Measurements from ENCODE around the gene CFAP54.

The CFAP54 gene

DNA sequence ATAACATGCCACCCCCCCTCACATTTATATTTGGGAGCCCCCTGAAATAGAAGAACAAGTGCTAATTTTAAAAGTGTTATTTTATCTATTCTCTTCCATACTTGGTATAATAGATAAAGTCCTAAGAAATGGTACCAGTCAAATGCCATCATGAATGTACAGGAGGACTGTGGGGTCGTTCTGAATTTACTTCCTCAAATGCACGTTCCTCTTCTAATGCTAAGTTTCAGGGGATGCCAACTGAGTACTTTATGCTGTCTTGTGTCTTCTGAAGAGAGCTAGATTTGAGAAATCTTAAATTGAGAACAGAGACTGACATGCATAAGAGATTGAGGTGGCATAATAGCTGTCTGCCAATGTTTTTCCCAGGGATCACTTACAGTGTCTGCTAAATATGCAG, 59.0 kb downstream of the CFAP54 start:
- no peak overlapping the region for H3K4me3 ChIP-seq (ENCODE audit: low read depth, low read length)
- TF ChIP-seq, protein P1, sequence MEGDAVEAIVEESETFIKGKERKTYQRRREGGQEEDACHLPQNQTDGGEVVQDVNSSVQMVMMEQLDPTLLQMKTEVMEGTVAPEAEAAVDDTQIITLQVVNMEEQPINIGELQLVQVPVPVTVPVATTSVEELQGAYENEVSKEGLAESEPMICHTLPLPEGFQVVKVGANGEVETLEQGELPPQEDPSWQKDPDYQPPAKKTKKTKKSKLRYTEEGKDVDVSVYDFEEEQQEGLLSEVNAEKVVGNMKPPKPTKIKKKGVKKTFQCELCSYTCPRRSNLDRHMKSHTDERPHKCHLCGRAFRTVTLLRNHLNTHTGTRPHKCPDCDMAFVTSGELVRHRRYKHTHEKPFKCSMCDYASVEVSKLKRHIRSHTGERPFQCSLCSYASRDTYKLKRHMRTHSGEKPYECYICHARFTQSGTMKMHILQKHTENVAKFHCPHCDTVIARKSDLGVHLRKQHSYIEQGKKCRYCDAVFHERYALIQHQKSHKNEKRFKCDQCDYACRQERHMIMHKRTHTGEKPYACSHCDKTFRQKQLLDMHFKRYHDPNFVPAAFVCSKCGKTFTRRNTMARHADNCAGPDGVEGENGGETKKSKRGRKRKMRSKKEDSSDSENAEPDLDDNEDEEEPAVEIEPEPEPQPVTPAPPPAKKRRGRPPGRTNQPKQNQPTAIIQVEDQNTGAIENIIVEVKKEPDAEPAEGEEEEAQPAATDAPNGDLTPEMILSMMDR (IDR thresholded peaks at IDR 0.05; ENCODE audit: low read depth, low read length), result no peak

DNA sequence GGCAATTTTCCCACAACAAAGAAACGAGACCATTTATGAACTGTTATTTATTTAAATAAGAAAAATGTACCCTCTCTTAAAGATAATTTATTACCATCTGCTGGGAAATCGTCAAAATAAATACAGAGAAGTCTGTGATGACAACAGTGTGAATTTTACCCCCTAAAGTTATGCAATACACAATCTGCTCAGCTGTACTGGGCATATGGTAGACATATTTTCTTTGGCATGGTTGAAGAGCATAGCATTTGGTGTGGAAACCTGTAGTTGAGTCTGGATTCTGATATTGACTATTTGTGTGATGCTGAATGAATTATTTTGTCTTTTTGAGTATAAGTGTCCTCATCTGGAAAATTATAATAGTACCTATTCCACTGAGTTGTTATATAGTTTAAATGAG, 60.0 kb downstream of the CFAP54 start:
- TF ChIP-seq, protein P1 (IDR thresholded peaks at IDR 0.05; ENCODE audit: low read depth, low read length), result no peak
- no peak overlapping the region for H3K4me3 ChIP-seq (ENCODE audit: low read depth, low read length)

DNA sequence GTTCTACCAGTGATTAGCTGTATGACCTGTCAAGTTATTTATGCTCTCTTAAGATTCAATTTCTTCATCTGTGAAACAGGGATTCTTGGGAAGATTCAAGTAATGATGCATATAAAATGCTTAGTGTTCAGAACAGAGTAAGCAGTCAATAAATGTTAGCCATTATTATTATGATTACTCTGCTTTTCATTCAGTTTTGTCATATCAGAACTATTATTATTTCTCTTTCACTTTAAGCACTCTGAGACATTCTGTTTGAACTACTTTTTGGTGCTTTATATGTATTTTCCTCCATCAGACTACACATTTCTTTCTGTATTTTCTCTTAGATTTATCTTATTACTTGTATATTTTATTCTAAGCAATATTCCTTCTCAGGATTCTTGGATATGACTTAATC, 81.2 kb downstream of the CFAP54 start:
- H3K4me3 ChIP-seq (ENCODE audit: low read depth, low read length), result no peak overlapping the region

DNA sequence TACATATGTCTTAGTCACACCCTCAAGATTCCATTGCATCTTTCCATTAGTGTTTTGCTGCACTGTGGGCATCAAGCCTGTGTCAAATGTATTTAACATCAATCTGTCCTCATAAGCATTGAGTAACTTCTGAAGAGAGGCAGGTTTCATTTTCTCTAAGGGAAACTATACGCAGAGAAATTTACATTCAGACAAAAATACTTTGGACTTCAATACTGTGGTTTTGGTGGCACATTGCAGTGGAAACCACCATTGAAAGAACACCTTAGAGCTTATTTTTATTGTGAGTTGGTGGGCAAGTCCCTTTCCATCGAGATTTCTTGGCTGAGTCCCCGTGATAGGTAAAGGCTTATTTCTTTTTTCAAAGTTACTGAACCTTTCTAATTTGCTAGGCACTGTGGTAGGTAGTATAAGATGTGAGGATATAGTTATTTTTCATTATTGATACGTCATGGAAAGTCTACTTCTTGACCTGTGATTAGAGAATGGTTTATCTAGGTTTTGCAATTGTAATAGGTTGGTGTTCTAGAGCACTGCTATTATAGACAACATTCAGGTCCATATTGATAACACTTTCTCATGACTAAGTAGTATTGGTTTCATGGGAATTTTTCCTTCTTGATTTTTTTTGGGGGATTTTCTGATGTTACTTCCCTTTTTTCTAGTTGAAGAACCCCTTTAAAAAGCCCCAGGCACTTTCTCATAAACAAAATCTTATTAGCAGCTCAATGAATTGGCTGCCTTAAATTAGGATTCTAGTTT, 81.9 kb downstream of the CFAP54 start:
- no peak overlapping the region for H3K4me3 ChIP-seq (ENCODE audit: low read depth, low read length)
- TF ChIP-seq, protein P1 (IDR thresholded peaks at IDR 0.05; ENCODE audit: low read depth, low read length), result no peak

More for the DNA sequence above, 81.2 kb downstream of the CFAP54 start:
- TF ChIP-seq, protein P1 (IDR thresholded peaks at IDR 0.05; ENCODE audit: low read depth, low read length), result no peak

DNA sequence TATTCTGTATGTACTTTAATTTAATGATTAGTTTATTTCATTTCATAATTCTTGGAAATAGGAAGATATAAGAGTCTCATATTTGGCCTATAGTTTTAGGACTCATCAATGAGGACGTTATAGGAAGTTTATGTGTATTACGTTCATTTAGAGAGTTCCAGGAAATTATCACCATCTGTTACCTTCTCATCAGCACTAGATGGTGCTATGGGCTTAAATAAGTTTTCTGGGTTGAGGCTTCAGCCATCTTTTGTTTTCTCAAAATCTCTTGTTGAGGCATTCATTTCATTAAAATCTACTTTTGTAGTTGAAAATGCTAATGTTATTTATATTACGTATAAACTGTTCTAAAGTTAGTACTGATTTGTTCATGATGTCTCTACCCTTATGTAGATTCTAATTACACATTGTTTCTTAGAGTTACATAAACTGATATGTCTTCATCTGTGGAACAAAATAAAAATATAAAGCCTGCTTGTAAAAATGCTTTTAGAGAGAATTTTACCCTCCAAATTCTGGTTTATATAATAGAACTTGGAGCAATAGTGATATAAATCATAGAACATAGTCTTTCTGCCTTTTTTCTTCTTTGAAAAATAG, 89.2 kb downstream of the CFAP54 start:
- H3K4me3 ChIP-seq (ENCODE audit: low read depth, low read length), result no peak overlapping the region
- TF ChIP-seq, protein P1 (IDR thresholded peaks at IDR 0.05; ENCODE audit: low read depth, low read length), result 0 out of 2 replicates have a peak, but pooled peaks have one; percentile 24

DNA sequence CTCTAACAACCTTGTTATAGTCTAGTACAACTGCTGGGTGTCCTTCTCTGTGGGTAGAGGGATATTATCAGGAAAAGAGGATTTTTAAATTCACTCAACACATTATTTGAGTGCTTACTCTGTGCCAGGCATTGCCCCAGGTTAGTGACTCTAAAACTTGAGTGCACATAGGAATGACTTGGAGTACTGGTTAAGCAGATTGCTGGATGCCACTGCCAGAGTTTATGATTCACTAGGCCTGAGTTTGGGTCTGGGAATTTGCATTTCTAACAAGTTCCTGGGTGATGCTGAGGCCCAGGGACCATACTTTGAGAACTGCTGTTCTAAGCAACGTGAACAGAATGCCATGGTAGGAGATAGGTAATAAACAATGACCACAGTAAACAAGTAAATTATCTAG, 96.6 kb downstream of the CFAP54 start:
- TF ChIP-seq, protein P1 (IDR thresholded peaks at IDR 0.05; ENCODE audit: low read depth, low read length), result no peak
- H3K4me3 ChIP-seq (ENCODE audit: low read depth, low read length), result no peak overlapping the region

DNA sequence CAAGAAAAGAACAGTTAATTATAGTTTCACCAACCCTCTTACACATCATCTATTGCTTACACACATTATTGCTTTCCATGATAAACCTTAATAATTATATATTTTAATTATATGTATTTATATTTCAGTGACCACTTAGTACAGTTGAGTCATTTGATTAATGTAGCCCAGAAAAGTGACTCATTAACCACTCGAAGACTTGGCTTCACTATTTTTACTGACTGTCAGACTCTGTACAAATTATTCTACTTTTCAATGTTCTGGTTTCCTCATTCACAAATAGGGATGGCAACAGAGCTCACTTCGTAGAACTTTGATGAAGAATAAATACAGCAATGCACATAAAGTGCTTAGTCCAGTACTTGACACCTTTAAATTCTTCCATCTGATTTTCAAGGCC, 98.3 kb downstream of the CFAP54 start:
- no peak overlapping the region for H3K4me3 ChIP-seq (ENCODE audit: low read depth, low read length)
- TF ChIP-seq, protein P1 (IDR thresholded peaks at IDR 0.05; ENCODE audit: low read depth, low read length), result no peak

Measured in WI38 (cell line).